Limb (tissue), 2 donors: ENCODE data around the gene VSIR.

ENCODE experiments used
- DNase-seq, 2 donors: peaks; one replicate each; pipeline ENCODE4 v3.0.0-alpha.2; 2016; ENCODE audit errors: extremely low spot score in 2 of 2

Gene VSIR

GRCh38 chr10:71713135-71714030 is 59.9 kb downstream of the VSIR start:
- DNase-seq, result peak; percentile 65 to 74

GRCh38 chr10:71712572-71713134 is 60.7 kb downstream of the VSIR start:
- no peak for DNase-seq

DNA sequence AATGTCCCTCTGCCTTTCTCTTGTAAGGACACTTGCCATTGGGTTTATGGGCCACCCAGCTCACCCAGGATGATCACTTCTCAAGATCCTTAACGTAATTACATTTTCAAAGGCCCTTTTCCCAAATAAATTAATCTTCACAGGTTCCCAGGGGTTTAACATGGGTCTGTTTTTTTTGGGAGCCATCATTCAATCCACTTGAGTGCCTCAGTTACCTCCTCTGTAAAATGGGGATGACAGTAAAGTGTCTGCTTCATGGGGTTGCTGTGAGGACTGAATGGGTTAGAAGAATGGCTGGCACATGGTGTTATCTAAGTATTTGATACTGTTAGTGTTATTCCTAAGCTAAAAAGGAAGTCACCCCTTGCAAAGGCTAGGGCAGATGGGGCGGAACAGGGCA is 61.1 kb downstream of the VSIR start:
- DNase-seq, result no peak

DNA sequence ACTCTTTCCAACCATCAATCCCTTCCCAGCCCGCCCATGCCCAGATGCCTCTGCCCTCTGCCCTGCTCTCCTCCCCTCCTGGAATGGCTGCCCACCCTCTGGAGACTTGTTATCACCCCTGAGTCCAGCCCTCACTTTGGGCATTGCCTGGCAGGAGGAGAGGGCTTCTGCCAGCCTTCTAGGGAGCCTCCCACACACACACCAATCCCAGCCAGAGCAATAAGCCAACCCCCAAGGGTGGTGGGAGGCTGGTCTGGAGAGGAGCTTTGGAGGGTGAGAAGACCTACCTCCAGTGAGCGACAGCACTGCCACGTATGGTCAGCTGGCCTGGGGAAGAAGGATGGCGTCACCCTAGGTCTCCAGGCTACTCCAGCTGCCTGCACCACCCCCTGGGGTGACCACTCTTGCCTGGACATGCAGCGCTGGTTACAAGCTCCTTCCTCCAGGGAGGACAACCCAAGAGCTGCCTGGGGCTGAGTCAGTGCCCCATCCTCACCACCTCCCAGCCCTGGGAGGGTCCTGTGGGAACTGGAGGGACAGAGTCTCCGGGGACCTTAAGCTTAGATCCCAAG is 62.2 kb downstream of the VSIR start:
- no peak for DNase-seq

DNA sequence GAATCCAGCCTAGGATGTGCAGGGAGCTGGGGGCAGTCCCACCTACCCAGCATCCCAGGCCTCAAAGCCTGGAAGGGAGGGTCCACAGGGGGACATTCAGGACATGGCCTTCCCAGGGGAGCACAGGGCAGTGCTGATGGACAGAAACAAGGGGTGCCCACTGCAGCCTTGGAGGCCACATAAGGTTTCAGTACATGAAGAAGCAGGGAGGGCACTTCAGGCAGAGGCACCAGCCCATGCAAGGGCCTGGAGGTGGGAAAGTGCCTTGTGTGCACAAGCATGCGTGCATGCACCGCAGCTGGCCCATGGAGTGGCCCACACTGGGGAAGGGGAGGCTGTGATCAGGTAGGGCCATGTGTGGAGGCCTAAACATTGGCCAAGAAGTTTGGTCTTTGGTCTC is 62.8 kb downstream of the VSIR start:
- DNase-seq, result no peak

GRCh38 chr10:71708897-71709882 is 64.1 kb downstream of the VSIR start:
- no peak for DNase-seq

- DNase-seq, result peak; percentile 47 to 89
Observed at GRCh38 chr10:71708301-71708703, 65.0 kb downstream of the VSIR start.

GRCh38 chr10:71707240-71707789 is 66.0 kb downstream of the VSIR start:
- no peak for DNase-seq

- DNase-seq, result no peak
Observed at GRCh38 chr10:71706216-71707121, 66.9 kb downstream of the VSIR start.

- DNase-seq, result no peak
Observed at GRCh38 chr10:71705582-71705981, 67.7 kb downstream of the VSIR start.

GRCh38 chr10:71704816-71705215 is 68.5 kb downstream of the VSIR start:
- DNase-seq, result no peak

DNA sequence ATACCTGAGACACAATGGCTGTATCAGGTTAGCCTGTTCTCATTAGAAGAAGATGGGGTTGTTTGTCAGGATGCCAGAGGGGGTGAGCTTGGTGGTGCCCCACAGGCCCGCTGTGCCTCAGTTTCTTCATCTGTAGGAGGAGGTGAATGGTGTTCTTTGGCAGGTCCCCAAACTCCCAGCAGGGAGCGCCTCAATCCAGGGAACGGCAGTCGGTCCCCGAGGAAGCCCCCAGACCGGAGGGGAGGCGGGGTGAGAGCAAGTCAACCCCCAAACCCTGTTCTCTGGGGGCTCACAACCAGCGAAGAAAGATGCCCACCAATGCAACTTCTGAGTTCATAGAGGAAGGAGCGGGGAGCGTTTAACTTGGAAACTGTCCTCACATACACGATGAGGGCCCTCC is 69.7 kb downstream of the VSIR start:
- no peak for DNase-seq

DNA sequence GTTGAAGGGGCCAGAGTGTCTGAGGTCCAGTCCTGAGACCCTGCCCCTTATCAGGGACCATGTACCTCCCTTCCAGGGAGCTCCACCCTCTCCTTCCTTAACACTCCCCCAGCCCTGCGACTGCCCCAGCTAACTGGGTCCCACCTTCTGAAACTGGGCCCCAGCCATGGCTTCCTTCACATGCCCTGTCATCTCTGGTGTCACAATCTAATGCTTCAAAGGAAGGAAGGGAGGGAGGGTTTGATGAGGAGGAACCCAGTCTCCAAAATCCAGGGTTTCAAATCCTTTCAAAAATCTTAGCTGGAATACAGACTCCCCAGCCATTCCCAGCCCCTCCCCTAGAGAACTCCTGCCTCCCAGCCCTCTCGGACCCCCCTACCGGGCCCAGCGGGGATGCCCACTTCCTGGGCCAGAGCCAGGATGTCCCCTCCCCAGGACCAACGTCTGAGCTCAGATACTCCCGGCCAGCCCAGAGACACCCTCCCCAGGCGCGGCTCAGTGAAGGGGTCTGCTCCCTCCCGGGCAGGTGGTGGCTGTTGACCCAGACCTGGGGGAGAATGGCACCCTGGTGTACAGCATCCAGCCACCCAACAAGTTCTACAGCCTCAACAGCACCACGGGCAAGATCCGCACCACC is 71.7 kb downstream of the VSIR start:
- no peak for DNase-seq

- DNase-seq, result no peak
Observed at GRCh38 chr10:71700731-71701368, 72.5 kb downstream of the VSIR start.

DNA sequence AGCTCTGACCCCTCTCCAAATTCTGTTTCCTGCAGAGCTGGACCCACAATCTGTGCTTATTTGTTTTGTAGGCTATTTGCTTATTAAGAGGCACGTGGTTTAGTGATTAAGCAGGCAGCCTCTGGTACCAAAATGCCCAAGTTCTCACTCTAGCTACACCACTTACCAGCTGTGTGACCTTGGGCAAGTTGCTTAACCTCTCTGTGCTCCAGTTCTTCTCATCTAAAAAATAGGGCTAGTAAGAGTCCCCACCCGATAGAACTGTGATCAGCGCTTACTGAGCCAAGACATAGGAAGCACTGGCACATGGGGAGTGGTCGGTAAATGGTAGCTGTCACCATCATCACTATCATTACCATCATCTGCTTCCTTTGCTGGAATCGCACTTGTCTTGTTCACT is 74.6 kb downstream of the VSIR start:
- no peak for DNase-seq

DNA sequence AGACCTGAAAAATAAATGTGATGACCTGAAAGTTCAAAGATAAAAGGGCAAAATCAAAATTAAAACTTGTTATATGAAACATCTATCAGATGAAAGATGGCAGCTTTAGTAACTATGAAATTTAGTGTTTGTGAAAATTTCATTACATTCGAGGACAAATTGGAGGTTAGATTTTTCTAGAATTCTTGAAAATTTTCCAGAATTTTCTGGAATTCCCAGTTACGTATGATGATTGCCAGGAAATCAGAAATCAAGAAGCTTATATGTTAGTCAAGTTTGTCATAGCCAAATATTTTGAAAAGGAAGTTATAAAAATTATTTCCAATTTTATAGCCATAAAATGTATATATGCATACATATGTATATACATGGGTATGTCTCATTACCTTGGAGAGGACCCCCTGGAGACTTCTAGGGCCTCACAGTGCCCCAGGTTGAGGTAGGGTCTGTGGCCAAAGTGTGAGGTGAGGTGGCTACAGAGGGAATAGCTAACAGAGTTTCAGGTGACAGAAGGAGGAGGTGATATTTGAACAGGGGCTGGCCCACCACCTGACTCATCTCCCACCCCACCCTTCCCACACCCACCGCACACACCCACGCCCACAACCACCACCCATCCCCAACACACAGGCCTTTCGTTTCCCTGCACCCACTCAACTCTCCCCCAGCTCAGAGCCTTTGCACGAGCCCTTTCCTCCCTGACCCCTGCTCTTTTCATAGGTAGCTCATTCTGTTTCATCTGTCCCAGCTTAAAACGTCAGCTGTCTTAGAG is 75.2 kb downstream of the VSIR start:
- no peak for DNase-seq
